Measurements from ENCODE around the gene STARD13. TPM values are rescaled to one million over a fixed set of nuclear protein-coding genes. Genes with fewer than 3 reads are reported as not detected.
A peak's percentile ranks its signal among the peaks of the same experiment; 100 is the strongest.

The STARD13 gene
- total RNA-seq, 1 experiment from 2014 or later, result 2.1 TPM

GRCh38 chr13:33256148-33256840, 29.3 kb downstream of the STARD13 start:
- Histone ChIP-seq H2BK120ac (ENCODE audit: low read depth, low read length, poor library complexity, severe bottlenecking) (no peak overlapping the region), H3K14ac (ENCODE audit: insufficient read depth, low read length) (no peak overlapping the region), H2BK12ac (ENCODE audit: insufficient read length, low read depth, low read length) (no peak overlapping the region), H3K23me2 (ENCODE audit: insufficient read length, low read depth, low read length, poor library complexity, severe bottlenecking) (no peaks in the 10 kb centered on the region), H3K9me3 (ENCODE audit: control insufficient read depth, low read depth, low read length) (no peaks in the 10 kb centered on the region), H4K20me1 (ENCODE audit: control insufficient read depth, insufficient read depth, insufficient read length) (no peaks in the 10 kb centered on the region), H3K4me1 (ENCODE audit: insufficient read depth, low read length) (peaks cover 11% of the 10 kb centered on the region; the same call in 1 of the 2 replicates), H3K27ac (ENCODE audit: insufficient read length, low read depth, low read length) (no peak overlapping the region), H3K4me2 (ENCODE audit: insufficient read depth, insufficient read length, low read length) (no peak overlapping the region), H3K18ac (ENCODE audit: insufficient read length, low read depth, low read length) (no peak overlapping the region), H3K79me2 (ENCODE audit: insufficient read depth, low read length) (no peaks in the 10 kb centered on the region; the same call in 1 of the 2 replicates), H3K56ac (ENCODE audit: insufficient read length, low read depth, low read length) (no peak overlapping the region), H2BK15ac (ENCODE audit: low read depth, low read length) (no peak overlapping the region), H3K27me3 (ENCODE audit: insufficient read depth, low read length) (no peaks in the 10 kb centered on the region), H4K5ac (ENCODE audit: insufficient read length, low read depth, low read length) (no peak overlapping the region), H3K4ac (ENCODE audit: low read depth, low read length) (no peak overlapping the region), H2BK20ac (ENCODE audit: low read depth, low read length, poor library complexity, severe bottlenecking) (no peak overlapping the region), H4K8ac (replicated peaks; ENCODE audit: insufficient read length, low read depth, low read length) (no peak overlapping the region), H2AFZ (ENCODE audit: low read length) (no peak overlapping the region), H2AK5ac (ENCODE audit: insufficient read length, low read length) (no peak overlapping the region), H3K79me1 (ENCODE audit: insufficient read depth, low read depth, low read length, poor library complexity, severe bottlenecking) (no peaks in the 10 kb centered on the region), H4K91ac (ENCODE audit: insufficient read length, low read depth, low read length) (no peak overlapping the region), H3K23ac (ENCODE audit: insufficient read length, low read depth, low read length) (no peak overlapping the region), H3K9ac (ENCODE audit: extremely low read depth, insufficient read length, low read length) (no peak overlapping the region), H2BK5ac (ENCODE audit: insufficient read length, low read length) (no peak overlapping the region), H3T11ph (ENCODE audit: low read length) (no peak overlapping the region)
- DNase-seq, result no peak
- peaks cover 29 to 46% of the 10 kb centered on the region in 2 experiments for H3K4me1 Mint-ChIP-seq
- peak overlapping the region in 2 of 3 experiments; percentile 5 to 94; a peak in 4 of 7 replicates for H3K27ac Mint-ChIP-seq
- H3K27me3 Mint-ChIP-seq (ENCODE audit: low read depth), result no peaks in the 10 kb centered on the region
- no peak overlapping the region for H3K4me3 Mint-ChIP-seq
- WGBS (ENCODE audit: extremely low coverage, insufficient read length, low lambda C conversion rate), result no CpG with 5 or more reads among the region's 3 CpGs
- no peak for TF ChIP-seq CTCF (conservative IDR thresholded peaks at IDR 0.05)
- peaks cover 0 to 1% (median 0%) of the 10 kb centered on the region in 3 experiments; a peak in 2 of 7 replicates for H3K36me3 Mint-ChIP-seq (ENCODE audit: insufficient read depth in 1 of 3, low read depth in 3 of 3)
- H3K9me3 Mint-ChIP-seq, result no peaks in the 10 kb centered on the region

Measured in H9 (cell line).